ENCODE results near the gene TSEN2. TPM values are rescaled to one million over a fixed set of nuclear protein-coding genes. Genes with fewer than 3 reads are reported as not detected.

TSEN2 gene
- total and polyA plus RNA-seq, 2 of the 13 experiments (the other 11 are each of a cell fraction or from before 2014, with no cell fraction given) = 11.0 to 17.3 TPM

DNA sequence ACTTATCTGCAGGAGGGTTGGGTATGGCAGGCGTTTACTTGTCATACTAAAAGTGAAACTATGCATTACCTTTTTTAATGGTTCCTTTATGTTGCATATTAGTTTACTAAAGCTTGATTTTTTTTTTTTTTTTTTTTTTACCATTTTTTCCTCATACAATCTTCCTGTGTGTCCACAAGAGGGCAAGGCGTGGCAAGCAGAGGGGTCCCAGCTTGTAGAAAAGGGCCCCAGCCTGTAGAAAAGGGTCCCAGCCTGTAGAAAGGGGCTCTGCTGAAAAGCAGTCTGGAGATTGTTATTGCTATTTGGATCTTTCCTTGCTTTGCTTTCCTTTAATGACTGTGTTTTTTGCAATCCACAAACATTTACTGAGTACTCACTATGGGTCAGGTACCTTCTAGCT is 94.5 kb downstream of the TSEN2 start:
- in situ Hi-C loops (cut with HindIII; ENCODE audit: extremely low pct_ligation_motif_present, low pct_unique_long_range_greater_than_20kb) (no loop called here), intact Hi-C loops (cut with micrococcal nuclease; ENCODE audit: unreplicated experiment) (no loop called here)
- H2AFZ ChIP-seq (ENCODE audit: low read length) = no peak overlapping the region
- no peak overlapping the region for H3K27ac ChIP-seq (ENCODE audit: extremely low read length, insufficient read depth, low read length)
- no peak overlapping the region for H3K9ac ChIP-seq (ENCODE audit: insufficient read depth, low read depth, low read length)
- H3K79me2 ChIP-seq (ENCODE audit: insufficient read depth, low read length) = peaks cover 3% of the 10 kb centered on the region
- H3K36me3 ChIP-seq (replicated peaks in 1 of 2; ENCODE audit: control insufficient read depth in 1 of 2, insufficient read depth in 2 of 2, low read length in 2 of 2) = peaks cover 37 to 92% of the 10 kb centered on the region in 2 experiments
- no peaks in the 10 kb centered on the region for H3K4me1 ChIP-seq (ENCODE audit: insufficient read depth, low read length)
- no peak overlapping the region for H3K4me3 ChIP-seq (replicated peaks in 1 of 3; ENCODE audit: insufficient read depth in 1 of 3, low read depth in 2 of 3, low read length in 3 of 3)
- no peak overlapping the region for H3K4me2 ChIP-seq (ENCODE audit: low read depth, low read length)
- ATAC-seq (no peak), DNase-seq (ENCODE audit: low spot score) (no peak), FAIRE-seq (no peak)
- no TSS peak for BruUV-seq (replicated peaks)
- 97% methylated on average over 2 of the region's 2 CpGs for WGBS (ENCODE audit: low lambda C conversion rate)
- no peak for TF ChIP-seq REXO4 (CRISPR knock-in tag; IDR thresholded peaks at IDR 0.05; ENCODE audit: borderline replicate concordance)
- TF ChIP-seq HIVEP1 (CRISPR knock-in tag; IDR thresholded peaks at IDR 0.05) = no peak
- TF ChIP-seq RORA (CRISPR knock-in tag; IDR thresholded peaks at IDR 0.05) = no peak
- TF ChIP-seq NFKBIZ (CRISPR knock-in tag; IDR thresholded peaks at IDR 0.05) = no peak
- TF ChIP-seq ZNF263 (CRISPR knock-in tag; IDR thresholded peaks at IDR 0.05) = no peak
- TF ChIP-seq TCF7 (IDR thresholded peaks at IDR 0.05; ENCODE audit: low read depth) = no peak
- TF ChIP-seq ZNF10 (CRISPR knock-in tag; IDR thresholded peaks at IDR 0.05; ENCODE audit: borderline replicate concordance, low read depth) = no peak
- TF ChIP-seq ATF5 (CRISPR knock-in tag; IDR thresholded peaks at IDR 0.05; ENCODE audit: low read depth) = no peak
- TF ChIP-seq SOX13 (IDR thresholded peaks at IDR 0.05) = no peak
- TF ChIP-seq SOX13 (CRISPR knock-in tag; conservative IDR thresholded peaks at IDR 0.05 in 1 of 2, IDR thresholded peaks at IDR 0.05 in 1 of 2) = no peak
- TF ChIP-seq FOXA3 (CRISPR knock-in tag; IDR thresholded peaks at IDR 0.05) = no peak
- TF ChIP-seq TAF15 (IDR thresholded peaks at IDR 0.05; ENCODE audit: low read depth, low read length, poor library complexity, severe bottlenecking) = no peak
- H3K27me3 ChIP-seq (ENCODE audit: control insufficient read depth in 1 of 2, insufficient read depth in 2 of 2, low read length in 2 of 2) = no peaks in the 10 kb centered on the region
- POLR2A ChIA-PET = no interaction called here
- CTCF ChIA-PET (ENCODE audit: low intra/inter-chr PET ratio, low total read pairs) = no interaction called here
- H4K20me1 ChIP-seq (ENCODE audit: insufficient read depth, low read length) = 0 out of 2 replicates have a peak, but pooled peaks cover 3% of the 10 kb centered on the region
- H3K9me3 ChIP-seq (ENCODE audit: low read length) = no peaks in the 10 kb centered on the region
